T-helper 2 cell treated with Interferon-gamma antibody and Interleukin-4, amounts not matched to agents 100 ng/mL and 5 ng/mL, for 36 hours (primary cell): Measurements from ENCODE around the gene S100A6. TPM values are rescaled to one million over a fixed set of nuclear protein-coding genes. Genes with fewer than 3 reads are reported as not detected.
"Not testable (repeated sequence)": the region's sequence is repeated elsewhere in the genome, so short reads cannot be mapped to it uniquely, and the experiment has no call there.

ENCODE experiments used
- intact Hi-C: fragments of 100-400 bp; cut with micrococcal nuclease; formaldehyde crosslinking; loops from one replicate; pipeline ENCODE4 v1.15.1; 2023
- total RNA-seq: library from RNA; stranded (reverse); gene quantifications from 2 replicates; pipeline ENCODE4 v1.2.3, GENCODE V29; 2022

S100A6 gene
- total RNA-seq = 526 and 530 TPM in 2 replicates

DNA sequence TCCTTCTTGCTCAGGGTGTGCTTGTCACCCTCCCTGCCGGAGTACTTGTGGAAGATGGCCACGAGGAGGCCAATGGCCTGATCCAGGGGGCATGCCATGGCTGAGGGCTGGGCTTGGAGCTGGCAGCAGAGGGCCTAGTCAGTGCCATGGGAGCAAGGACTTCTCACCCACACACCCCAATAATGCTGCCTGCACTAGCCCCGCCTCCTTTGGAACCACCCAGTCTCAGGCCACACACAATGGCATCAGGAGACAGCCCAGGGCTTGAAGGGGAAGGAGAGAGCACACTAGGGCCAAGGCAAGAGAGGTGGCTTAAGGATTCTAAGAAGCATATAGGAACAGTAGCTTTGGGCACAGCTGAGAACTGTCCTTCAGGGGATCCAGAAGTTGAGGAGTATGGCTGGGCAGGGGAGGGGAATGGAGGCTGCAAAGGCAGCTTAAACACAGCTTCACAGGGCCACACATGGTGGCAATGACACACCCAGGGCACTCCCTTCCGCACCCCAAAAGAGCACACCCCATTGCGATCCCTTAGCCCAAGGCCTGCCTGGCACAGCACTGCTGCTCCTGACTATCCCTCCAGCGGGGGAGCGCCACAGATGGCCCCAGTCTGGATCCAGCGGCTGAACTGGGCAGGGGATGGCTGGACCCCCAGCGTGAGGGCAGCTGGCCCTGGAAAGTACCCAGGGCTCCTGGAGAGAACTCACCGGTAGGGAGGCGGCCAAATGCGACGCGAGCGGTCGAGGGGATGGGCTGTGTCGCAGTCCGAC, at the start of gene S100A6:
TSS of gene S100A6 (minus strand) at position 750 of the 770 bp plus-strand sequence. CDS start at position 98, 652 bp downstream.
- intact Hi-C loops = loop anchor here (1.0 to 10.0 kb wide), 4 partner anchors 10 to 429 kb away; partner anchors contain the start of genes CREB3L4, INTS3, S100A4 and SLC39A1

DNA sequence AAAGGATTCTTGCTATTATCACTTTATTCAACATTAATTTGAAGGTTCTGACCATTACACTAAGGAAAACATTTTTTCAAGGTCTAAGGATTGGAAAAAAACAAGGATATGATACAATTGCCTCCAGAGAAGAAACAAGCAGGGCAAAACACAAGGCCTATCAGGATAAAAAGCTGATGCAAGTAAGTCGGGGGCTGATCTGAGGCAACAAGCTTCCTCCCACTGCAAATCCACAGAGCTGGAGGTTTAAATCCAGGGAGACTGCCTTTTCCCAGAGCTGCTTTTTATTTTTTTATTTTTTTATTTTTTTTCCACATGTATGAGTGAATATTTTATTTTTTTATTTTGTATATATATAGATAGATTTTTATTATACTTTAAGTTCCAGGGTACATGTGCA, 49.2 kb upstream of the S100A6 start:
- intact Hi-C loops = loop anchor here (10.0 kb wide), 1 partner anchor 610 kb away; the partner anchor contains the start of gene SPRR4

DNA sequence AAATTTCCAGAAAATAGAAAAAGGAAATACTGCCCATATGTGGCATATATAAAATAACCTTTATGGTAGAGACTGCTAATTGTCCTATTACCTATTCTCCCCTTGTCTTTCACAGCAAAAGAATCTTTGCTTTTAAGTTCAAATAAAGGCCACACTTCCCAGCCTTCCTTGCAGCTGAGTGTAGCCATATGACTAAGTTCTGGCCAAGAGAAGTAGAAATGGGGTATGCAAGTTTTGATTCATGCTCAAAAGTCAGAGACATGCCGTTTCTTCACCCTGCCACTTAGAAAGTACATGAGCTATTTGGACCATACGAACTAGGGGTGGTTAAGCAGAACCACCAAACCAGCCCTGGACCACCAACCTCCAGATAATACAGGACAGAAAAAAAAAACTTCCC, 48.2 kb upstream of the S100A6 start:
- intact Hi-C loops = loop anchor here (10.0 kb wide), 1 partner anchor 609 kb away; the partner anchor contains the start of gene SPRR4

DNA sequence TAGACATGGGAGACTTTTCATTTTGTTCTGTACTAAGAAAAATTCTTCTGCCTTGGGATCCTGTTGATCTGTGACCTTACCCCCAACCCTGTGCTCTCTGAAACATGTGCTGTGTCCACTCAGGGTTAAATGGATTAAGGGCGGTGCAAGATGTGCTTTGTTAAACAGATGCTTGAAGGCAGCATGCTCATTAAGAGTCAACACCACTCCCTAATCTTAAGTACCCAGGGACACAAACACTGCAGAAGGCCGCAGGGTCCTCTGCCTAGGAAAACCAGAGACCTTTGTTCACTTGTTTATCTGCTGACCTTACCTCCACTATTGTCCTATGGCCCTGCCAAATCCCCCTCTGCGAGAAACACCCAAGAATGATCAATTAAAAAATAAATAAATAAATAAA, 47.7 kb upstream of the S100A6 start:
- intact Hi-C loops = loop anchor here (10.0 kb wide), 1 partner anchor 609 kb away; the partner anchor contains the start of gene SPRR4

DNA sequence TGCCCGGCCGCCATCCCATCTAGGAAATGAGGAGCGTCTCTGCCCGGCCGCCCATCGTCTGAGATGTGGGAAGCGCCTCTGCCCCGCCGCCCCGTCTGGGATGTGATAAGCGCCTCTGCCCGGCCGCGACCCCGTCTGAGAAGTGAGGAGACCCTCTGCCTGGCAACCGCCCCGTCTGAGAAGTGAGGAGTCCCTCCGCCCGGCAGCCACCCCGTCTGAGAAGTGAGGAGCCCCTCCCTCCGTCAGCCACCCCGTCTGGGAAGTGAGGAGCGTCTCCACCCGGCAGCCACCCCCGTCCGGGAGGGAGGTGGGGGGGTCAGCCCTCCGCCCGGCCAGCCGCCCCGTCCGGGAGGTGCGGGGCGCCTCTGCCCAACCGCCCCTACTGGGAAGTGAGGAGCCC, 47.0 kb upstream of the S100A6 start:
- intact Hi-C loops = loop anchor here (10.0 kb wide), 1 partner anchor 608 kb away; the partner anchor contains the start of gene SPRR4

DNA sequence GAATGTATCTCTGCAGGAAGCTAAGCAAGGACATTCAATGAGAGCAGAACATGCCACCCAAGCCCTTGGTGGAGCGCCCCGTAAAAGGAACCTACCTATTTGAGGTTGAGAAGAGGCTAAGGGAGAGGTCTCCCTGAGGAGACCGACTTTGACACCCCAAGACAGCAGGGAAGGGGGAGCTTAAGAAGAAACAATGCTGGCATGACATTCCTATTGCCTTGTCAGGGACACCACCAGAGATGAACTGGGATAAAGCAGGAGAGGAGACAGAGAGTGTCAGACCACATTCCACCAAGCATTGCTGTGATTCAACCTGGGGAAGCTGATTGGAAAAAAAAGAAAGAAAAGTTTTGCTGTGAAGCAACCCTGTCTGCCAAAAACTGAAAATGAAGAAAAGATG, 43.1 kb upstream of the S100A6 start:
- intact Hi-C loops = no loop called here

DNA sequence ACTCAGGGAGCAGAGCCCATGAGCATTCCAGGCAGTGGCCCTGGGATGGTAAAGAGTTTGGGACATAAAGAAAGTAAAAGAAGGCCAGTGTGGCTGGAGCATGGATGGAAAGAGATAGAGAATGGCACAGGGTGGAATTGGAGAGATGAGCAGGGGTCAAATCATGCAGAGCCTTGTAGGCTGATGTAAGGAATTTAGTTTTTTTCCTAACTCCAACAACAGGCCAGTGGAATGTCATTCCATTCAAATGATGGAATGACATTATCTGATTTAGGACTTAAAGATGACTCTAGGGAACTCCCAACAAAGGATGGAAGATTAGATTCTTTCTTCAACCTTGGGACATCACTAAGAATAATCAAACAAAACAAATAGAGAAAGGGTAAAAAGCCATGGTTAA, 42.7 kb upstream of the S100A6 start:
- intact Hi-C loops = no loop called here

DNA sequence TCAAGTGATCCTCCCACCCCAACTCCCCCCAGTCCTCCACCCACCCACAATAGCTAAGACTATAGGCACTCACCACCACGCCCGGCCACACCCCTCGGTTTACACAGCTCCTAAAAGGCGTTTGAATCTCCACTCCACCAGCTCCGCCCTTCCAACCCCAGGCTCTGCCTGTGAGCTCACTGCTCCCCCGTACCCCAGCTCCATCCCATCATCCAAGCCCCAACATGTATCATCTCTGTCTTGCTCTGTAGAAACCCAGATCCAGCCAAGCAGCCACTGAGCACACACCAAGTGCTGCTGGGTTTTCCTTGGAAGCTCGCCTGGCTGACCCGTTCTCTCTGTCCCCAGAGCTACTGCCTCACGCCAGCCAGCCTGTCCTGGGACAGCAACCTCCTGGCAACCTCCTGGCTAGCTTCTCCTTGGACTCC, 41.8 kb upstream of the S100A6 start:
- intact Hi-C loops = no loop called here

DNA sequence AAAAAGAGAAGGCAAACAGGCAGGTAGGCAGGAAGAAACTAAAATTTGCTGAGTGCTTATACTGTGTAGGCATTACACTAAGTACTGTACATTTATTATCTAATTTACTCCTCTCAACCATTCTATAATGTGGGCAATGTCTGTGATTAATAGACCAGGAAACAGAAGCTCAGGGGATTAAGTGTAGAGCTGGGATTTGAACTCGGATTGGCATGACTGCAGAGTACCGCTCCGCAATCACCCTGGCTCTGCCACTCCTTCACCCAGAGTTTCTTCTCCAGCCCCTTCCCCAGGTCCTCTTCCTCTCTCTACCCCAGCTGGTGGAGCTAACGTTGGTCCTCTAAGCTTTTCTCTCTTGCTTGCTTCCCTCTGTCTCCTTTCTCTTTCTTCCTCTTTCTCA, 41.3 kb upstream of the S100A6 start:
- intact Hi-C loops = no loop called here

DNA sequence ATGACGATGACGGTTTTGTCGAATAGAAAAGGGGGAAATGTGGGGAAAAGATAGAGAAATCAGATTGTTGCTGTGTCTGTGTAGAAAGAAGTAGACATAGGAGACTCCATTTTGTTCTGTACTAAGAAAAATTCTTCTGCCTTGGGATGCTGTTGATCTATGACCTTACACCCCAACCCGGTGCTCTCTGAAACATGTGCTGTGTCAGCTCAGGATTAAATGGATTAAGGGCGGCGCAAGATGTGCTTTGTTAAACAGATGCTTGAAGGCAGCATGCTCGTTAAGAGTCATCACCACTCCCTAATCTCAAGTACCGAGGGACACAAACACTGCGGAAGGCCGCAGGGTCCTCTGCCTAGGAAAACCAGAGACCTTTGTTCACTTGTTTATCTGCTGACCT, 39.7 kb upstream of the S100A6 start:
- intact Hi-C loops = not testable (repeated sequence)

DNA sequence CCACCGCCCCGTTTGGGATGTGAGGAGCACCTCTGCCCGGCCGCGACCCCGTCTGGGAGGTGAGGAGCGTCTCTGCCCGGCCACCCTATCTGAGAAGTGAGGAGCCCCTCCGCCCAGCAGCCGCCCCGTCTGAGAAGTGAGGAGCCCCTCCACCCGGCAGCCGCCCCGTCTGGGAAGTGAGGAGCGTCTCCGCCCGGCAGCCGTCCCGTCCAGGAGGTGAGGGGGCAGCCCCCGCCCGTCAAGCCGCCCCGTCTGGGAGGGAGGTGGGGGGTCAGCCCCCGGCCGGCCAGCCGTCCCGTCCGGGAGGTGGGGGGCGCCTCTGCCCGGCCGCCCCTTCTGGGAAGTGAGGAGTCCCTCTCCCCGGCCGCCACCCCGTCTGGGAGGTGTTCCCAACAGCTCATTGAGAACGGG, 39.3 kb upstream of the S100A6 start:
- intact Hi-C loops = not testable (repeated sequence)

DNA sequence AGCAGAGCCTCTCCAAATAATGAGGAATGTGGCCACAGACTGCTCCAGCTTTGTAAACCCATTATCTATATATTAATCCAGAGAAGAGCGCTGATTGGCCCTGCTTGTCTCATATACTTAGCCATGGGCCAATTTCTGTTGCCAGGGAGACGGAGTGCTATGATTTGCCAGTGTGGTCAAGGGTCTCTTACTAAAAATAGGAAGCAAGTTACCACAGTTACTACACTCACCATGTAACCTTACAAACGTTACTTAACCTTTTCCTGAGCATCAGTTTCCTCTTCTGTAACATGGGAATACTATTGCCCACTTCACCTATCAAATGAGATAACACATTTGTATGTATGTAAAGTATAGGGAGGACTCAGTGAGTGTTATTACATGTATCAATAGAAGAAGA, 37.6 kb upstream of the S100A6 start:
- intact Hi-C loops = no loop called here

DNA sequence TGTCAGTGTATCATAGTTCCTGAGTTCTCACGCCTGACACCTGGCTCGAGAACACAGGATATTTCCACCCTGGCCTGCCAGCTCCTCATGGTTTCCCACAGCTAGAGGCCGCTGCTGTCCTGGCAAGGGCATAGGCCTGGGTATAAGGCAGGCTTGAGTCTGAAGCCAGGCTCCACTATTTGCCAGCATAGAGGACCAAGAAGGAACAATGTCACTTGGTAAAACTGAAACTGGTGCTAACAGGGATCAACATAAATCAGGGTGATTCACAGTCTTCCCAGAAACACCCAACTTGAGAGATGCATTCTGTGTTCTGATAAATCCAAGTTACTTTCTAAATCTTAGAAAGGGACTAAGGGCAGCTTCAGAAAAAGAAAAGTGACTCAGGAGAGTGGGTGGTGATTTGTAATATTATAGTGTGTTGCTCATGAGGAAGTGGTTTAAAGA, 36.8 kb upstream of the S100A6 start:
- intact Hi-C loops = loop anchor here (1.0 kb wide), 1 partner anchor 45 kb away; no protein-coding TSS in a partner anchor

DNA sequence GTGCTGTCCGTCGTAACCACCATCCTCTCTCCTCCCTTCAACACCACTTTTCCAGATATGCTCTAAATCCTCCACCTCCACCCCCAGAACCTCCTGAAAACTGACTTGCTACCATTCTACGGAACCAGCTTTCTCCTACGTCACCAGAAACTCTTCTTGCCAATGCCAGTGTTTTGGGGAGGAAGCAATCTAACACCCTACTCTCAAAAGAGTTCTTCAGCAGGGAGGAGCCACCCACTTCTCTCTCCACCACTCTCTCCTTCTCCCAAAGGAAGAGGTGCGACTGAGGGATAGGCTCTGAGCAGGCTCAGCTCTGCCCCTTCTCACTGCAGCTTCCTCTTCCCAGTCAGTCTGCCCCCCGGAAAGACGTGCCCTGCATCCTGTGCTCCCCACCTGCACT, 35.9 kb upstream of the S100A6 start:
- intact Hi-C loops = loop anchor here (1.0 kb wide), 1 partner anchor 46 kb away; no protein-coding TSS in a partner anchor

DNA sequence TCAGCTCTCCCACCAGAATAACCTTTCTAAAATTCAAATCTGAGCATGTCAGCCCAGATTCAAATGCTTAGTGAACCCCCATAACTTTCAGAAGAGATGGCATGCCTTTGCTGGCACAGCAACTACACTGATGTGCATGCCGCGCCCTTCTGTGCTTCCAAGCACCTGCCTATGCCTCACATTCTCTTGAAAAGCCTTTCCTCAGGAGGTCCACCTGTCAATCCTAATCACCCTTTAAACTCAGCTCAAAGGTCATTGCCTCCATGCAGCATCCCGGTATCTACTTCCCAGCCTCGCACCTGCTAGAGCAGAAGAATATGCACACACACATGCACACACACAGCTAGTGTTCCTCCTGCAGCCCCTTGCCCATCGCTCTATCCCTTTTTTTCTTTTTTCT, 35.1 kb upstream of the S100A6 start:
- intact Hi-C loops = no loop called here

DNA sequence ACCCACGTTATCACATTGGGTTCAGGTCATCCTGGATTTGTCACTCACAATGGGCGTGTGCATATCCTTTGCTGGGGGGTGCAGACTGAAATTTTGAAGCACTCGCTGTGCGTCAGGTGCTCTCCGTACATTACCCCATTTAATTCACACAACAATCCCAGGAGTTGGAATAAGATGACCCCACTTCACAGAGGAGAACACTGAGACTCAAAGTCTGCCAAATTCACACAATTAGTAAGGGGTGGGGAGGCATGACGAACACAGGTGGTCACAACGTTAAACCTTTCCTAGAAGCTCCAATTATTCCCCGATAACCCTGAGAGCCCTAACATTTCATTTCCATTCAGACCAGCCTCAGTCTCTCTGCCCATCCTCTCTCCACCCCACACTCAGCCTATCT, 33.7 kb upstream of the S100A6 start:
- intact Hi-C loops = no loop called here

DNA sequence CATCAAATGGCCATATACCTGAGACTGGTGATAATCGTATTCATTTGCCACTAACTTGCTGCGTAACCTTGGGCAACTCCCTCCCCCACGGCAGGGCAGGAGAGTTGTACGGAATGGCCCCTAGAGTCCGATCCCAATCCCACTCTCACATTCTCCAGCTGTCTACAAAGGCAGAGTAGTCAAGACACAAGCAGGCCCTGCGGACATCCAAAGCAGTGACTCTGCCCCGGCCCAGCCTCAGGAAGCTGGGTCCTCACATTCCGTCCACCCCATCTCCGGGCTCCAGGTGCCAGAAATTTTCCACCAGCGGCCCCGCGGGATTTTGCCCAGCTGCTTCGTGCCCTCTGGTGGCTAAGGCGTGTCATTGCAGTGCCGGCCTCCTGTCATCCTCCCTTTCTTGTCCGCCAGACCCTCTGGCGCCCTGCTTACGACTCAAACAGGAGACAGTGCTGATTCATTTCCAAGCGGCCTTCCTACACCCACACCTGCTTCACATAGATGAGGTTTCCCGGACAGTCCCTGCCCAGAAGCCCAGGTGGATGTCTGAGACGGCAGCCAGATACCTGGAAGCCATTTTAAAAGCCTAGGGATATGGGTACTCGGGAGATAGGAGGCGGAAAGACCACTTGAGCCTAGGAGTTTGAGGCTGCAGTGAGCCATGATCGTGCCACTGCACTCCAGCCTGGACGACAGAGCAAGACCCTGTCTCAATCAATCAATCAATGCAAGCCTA, 32.7 kb upstream of the S100A6 start:
- intact Hi-C loops = loop anchor here (1.0 kb wide), 2 partner anchors 35 to 59 kb away; no protein-coding TSS in a partner anchor

DNA sequence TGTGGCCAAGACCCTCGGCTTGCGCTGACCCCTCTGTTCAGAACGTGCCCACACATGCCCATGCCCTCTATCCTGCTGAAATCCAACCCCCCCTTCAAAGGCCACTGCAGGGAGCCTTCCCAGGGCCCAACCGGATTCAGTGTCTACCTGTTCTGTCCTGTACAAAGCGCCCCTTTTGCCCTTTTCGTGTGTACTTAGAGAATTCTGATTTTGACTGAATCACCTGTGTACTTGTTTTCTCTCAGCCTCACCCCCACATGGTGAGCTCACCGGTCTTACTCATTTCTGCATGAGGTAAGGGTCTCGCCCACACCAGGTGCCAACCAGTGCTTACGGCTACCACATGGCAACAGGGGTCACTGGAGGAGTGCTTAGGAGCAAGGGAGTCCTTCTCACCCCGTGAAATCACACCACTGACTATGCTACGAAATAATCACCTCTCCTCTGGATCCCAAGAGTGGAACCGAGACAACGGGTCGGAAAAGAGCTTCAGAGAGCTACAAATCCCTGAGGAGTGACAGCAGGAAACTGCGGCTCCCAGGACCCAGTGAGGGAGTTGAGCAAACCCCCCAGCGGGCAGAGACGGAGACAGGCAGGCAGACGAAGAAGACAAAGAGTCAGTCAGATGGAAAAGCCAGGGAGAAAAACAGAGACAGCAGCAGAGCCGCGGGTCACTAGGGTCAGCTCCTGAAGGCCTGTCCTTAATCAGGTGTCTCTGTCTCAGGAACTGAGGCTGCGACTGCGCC, 32.0 kb upstream of the S100A6 start:
- intact Hi-C loops = loop anchor here (1.0 kb wide), 2 partner anchors 34 to 58 kb away; no protein-coding TSS in a partner anchor

DNA sequence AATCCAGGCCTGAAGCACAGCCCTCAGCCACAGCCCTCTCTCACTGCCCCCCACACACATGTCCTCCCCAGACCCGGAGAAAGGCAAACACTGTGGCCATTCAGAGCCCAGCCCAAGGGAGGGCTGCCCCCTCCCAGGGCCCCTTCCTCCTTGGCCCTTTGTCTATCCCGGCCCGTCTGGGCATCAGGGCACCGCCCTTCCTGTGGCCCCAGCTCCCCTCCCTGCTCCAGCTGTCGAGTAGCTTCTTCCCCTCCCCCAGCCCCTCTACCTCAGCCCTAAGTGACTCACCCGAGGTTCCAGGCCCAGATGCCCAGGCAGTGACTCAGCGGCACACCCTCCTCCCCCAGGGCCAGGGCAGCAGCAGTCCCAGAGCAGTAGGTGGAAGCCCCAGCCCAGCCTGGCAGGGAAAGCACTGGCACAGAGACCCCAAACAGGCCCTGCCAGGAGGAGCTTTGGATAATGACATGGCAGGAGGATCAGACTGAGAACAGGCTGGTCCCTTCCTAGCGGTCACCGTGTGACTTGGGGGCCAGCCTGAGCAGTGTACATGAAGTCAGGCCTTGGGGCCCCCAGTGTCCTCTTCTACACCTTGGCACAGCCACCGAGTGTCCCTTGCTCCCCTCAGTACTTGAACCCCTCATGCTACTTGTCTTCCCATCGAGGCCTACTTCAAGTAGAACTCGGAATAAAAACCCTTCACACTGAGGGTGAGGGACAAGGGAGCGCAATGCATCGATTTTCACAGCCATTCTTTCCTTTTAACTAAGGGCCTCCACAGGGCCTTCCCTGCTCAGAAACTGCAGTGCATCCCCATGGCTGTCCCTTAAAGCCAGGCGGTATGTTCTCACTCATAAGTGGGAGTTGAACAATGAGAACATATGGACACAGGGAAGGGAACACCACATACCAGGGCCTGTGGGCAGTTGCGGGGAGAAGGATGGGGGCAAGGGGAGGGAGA, 30.9 kb upstream of the S100A6 start:
- intact Hi-C loops = loop anchor here (1.0 kb wide), 1 partner anchor 21 kb away; the partner anchor contains the start of gene S100A4
